NCI-H1694 treated with DMSO at 0.1 percent for 48 hours (cell line): ENCODE data around the gene TOP3B.

Source experiments
- DNase-seq: peaks from one replicate; lab custom pipeline; 2025; lab: John Stamatoyannopoulos, UW

Gene TOP3B

DNA sequence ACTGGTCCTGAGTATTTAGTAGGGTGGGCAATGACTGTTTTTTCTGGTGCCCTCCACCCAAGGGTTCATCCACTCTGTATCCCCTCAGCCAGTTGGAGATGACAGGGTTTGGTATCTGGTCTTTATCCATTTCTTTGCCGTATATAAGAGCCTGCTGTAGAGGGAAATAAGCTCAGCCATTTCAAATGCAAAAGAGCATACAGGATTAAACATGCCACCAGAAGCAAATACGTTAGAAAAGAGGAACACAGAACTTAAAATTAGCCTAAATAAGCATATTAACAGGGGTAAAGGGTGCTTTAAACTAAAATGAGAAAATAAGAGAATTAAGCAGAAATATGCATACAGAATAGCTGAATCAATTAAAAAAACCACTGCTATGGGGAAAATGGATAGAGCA is 27.8 kb upstream of the TOP3B start:
- DNase-seq = no peak

DNA sequence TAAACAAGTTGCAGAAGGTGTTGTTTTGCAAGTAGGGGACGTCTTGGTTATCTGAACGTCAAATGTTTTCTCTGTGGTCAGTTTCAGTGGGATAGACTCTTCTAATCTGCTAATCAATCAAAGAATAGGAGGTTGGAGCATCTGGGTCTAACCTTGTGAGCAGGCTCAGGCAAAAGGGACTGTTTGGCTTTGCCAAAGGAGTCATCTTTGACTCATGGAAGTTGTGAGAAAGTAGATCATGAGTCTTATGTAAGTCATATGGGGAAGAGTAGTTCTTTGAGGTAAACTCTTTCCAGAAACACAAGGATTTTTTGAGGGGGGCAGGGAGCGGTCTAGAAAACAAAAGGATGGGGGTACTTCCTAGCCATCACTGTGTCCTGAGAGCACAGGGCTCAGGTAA is 27.1 kb upstream of the TOP3B start:
- DNase-seq = no peak

DNA sequence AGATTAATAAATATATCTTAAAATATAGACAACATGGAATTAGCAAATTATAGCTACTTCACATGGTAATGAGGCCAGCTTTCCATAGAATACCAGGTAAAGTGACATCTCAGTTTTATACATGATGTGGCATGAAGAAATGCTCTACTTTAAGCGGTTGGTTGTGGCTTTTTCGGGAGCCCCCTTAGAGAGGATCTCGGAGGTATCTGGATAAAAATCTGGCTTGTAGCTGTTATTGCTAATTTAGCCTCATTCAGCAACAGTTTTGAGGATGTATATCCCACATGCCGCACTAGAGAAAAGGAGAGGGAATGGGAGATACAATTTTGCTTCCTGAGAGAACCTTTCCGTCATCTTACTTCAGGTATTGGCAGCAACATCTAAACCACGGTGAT is 24.0 kb upstream of the TOP3B start:
- DNase-seq = no peak

DNA sequence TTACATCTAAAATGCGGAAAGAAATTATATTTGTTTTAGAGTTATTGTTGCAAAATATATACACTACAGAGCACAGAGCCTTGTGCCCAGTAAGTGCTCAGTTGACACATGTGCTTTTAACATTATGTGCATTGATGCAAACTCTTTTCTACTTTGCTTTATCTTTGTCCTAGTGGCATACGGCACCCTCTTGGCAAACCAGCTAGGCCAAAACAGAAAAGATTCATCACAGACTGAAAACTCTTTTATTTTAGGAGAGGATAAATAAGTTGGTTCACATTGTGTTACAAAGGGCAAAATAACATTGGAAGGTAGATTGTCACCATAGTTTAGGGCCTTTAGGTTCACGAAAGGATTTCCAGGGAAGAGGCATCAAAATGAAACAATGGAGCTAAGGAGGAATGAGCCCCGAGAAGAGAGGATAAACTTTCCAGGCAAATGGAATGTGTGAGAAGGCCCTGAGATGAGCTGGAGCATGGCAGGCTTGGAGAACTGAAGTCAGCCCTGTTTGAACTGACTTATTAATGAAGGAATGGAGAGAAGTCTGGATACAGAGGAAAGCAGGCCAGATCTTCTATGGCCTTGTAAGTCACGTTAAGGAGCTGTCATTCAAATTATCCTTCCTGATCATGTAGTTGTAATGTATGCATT is 23.5 kb upstream of the TOP3B start:
- DNase-seq = no peak

DNA sequence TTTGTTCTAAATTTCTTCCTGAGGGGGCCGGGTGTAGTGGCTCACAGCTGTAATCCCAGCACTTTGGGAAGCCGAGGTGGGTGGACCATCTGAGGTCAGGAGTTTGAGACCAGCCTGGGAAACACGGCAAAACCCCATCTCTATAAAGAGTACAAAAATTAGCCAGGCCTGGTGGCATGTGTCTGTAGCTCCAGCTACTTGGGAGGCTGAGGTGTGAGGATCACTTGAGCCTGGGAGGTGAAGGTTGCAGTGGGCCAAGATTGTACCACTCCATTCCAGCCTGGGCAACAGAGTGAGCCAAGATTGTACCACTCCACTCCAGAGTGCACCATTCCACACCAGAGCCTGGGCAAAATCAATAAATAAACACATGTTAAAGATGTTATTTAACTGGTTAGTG is 20.6 kb upstream of the TOP3B start:
- no peak for DNase-seq

DNA sequence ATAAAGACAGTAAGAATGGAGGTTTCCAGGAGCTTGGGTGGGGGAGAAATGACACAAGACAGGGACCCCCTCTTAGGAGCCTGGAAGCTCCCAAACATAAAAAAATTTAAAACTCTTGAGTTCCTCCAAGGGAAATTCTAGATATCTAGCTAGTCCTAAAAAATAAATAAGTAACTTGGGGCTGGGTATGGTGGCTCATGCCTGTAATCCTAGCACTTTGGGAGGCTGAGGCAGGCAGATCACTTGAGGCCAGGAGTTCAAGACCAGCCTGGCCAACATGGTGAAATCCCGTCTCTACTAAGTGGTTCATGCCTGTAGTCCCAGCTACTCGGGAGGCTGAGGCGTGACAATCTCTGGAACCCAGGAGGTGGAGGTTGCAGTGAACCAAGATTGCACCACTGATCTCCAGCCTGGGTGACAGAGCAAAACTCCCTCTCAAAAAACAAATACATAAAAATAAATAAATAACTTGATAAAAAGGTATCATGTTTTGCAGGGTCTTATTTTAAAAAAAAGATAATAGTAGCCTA is 20.0 kb upstream of the TOP3B start:
- no peak for DNase-seq

DNA sequence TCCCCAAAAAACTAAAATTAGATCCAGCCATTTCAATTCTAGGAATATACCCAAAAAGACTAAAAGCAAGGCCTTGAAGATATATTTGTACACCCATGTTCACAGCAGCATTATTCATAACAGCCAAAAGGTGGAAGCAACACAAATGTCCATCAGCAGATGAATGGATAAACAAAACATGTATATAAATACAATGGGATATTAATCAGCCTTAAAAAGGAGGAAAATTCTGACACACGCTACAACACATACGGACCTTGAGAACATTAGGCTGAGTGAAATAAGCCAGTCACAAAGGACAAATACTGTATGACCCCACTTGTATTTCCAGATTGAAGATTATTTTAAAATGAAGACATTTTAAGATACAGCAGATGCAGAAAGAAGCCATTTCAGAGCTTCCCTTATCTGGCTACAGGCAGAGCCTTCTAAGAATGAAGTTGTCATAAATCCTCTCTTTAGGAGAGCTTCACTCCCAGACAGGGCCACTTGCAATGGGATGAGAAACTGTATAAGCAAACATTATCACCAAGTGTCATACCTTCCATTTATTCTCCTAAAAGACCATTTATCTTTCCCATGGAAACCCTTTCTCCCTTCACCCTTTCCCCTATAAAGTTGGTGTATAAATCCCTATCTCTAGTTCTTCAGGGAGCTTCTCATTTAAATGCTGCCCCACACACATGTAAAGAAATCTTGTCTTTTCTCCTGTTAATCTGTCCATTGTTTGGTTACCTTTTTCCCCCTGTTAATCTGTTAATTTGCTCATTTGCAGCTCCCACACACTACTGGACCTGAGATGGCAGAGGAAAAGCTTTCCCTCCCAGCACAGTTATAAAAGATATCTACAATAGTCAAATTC is 19.3 kb upstream of the TOP3B start:
- no peak for DNase-seq

DNA sequence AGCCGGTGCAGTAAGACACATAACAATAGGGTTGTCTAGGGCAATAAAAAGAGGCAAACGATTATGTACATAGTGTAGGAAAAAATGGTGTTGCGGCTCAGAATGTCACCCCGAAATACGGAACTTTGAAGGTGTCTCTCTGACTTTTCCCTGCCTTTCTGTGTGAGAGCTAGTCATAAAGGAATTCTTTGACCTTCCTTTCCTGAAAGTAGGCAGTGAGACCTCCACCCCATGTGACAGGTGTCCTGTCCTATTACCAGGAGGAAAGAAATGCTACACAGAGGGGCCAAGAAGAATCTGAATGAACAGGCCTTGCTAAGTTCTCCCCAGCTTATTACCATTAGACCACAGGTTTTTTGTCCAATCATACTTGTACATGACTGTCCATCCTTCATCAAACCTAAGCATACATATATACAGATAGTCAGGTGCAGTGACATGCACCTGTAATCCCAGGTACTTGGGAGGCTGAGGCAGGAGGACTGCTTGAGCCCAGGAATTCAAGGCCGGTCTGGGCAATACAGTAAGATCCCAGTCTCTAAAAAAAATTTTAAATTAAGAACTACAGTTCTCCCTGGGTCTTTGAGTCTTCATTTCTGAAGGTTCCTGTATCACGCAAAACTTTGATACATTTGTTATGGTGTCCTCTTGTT is 16.1 kb upstream of the TOP3B start:
- no peak for DNase-seq

DNA sequence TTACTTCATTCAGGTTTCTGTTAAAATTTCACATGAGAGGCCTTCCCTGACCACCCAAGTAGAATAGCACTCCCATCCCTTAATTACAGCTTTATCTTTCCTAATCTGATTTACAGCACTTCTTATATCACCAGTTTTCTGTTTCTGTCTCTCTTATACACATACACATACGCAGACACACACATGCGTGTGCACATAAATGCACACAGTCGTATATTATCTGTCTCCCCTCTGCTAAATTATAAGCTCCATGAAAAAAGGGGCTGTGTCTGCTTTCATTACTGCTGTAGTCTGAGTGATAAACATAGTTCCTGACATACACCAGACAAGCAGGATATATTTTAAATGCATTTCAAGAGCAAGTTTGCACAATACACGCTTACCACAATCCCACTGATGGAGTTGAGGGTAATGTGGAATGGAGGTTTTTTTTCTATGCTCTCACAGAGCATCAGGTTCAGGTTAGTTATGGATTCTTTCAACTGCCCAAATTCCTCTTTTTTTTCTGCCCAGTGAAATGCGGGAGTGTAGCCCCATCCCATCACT is 13.7 kb upstream of the TOP3B start:
- DNase-seq = no peak

DNA sequence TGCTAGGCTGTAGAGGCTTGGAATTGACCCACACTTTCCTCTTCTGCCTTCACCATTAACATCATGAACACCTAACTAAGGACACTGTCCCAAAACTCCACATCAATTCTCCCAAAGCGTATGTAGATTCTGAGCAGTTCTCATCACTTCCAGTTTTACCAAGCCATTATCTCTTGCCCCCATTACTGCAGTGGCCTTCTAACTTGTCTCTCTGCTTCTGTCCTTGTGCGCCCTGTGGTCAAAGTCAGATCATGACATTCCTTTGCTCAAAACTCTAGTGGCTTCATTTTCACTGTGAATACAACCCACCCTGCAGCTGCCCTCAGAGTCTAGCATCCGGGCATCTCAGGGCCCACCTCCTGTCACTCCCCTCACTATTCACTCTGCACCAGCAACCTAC is 13.1 kb upstream of the TOP3B start:
- no peak for DNase-seq

DNA sequence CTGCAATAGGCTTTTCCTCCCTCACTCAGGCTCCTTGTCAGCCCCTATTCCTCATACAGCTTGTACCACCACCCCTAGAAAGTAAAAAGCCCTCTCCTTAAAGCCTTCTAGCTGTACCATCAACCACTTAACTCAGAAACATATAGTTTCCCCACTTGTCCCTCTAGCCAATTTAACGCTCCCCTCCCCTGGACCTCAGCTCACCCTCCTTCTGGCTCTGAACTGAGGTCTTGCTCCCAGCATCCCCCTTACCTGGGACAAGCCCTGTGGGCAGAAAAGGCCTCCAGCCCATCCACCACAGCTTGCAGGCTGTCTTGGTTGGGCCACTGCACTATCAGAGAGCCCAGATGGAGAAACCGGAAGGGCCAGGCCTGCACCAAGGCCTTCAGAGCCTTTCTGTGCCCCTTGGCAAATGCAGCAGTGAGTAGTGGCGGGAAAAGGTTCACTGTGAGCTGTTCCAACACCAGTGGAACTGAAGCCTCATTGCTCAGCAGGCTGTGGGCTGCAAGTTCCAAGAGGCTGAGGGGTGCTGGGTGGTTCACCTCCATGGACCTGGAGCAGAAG is 12.4 kb upstream of the TOP3B start:
- DNase-seq = no peak

DNA sequence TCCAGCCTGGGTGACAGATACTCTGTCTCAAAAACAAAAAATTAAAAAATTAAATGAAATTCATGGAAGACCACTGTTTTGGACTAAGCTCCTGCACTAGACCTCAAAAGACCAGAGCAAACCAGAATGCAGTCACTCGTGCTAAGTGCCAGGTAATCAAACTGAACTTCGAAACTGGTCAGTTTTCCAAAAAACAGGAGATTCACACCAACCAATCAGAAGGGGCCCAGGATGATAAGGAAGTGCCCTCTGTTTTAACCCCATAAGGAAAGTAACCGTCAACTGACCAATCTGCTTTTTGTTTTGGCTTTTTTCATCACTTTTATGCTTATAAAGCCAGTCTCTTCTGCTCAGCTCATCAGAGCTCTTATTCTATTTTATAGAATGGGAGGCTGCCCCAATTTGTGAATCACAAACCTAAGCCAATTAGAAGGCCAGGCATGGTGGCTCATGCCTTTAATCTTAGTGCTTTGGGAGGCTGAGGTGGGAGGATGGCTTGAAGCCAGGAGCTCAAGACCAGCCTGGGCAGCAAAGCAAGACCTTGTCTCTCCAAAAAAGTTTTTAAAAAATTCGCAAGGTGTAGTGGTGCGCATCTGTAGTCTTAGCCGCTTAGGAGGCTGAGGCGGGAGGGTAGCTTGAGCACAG is 10.1 kb upstream of the TOP3B start:
- DNase-seq = no peak

DNA sequence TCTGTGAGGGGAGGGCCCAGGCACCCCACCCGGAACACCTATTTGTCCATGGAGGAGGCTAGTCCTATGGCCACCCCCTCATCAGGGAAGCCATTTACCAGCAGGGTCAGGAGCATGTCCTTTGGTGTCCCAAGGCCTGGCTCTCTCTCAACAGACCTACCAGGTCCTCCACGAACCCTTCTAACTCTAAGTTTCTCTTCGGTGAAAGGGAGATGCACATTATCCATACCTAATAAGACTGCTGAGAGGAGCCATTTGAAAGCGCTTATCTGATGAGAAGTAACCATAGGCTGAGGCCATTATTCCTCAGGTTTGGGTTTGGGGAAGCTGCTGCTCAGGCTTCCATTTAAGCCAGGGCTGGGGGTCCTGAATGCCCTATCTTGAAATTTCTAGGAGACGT is 9.2 kb upstream of the TOP3B start:
- no peak for DNase-seq

DNA sequence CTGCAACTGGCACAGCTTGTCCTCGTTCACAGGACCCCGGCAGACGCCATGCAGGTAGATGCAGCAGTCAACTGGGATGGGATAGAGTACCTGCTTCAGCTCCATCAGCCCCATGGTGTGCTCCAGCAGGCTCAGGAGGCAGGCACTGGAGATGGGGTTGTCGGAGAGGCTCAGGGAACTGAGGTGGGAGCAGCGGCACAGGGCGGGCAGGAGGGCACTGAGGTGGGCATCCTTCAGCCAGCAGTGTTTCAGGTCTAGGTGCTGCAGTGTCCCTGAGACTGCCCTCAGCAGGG is 8.7 kb upstream of the TOP3B start:
- no peak for DNase-seq

DNA sequence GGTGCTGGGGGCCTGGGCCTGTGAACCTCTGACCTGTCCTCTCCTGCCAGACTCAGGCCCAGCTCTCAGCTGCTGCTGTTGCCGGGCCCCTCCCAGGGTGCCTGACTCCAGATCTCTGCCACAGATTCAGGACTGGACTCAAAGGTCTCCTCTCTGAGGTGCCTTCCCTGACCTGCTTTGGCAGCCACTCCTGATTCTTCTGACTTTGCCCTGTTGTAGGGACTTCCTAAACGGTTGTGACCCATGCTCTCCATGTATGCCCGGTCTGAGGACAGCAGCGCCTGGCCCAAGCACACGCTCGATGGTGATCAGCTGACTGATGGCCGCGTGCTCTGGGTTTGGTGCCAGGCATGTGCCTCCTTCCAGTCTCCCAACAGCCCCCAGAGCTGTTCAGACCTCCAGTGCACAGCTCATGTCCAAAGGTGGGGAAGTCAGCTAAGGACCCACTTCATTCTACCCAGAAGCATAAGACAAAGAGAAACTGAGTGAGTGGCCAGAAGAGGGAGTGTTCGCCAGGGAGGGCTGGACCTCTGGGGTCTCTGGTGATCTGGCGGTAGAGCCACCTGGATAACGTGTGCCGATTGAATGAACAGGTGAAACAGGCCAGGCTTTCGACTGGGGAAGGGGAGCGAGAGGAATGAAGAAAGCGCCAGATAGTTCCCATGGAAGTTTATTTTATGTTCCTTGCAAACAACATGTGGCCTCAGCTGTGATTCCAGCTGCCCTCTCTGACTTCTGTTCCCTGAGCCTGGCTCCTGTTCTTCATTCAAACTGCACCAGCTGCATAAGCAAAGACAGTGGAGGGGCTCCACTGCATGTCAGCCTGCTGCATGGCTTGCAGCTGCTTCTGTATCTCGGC is 8.1 kb upstream of the TOP3B start:
- DNase-seq = no peak

DNA sequence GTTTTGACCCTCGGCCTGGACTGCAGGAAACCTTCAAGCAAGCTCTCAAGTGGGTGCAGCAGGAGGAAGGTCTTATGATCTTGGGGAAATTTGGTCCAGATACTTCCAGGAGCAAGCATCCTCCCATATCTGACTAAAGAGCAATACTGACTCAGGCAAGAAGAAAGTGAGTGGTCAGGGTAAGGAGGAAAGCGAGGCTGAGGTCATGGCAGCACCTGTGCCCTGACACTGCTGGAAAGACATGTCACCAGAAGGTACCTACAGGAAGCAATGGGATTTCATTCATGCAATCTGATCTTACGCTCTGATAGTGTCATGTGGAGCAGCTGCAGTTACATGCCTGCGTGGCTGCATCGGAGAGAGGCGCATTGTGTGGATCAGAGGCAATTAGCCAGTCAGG is 6.5 kb upstream of the TOP3B start:
- no peak for DNase-seq

DNA sequence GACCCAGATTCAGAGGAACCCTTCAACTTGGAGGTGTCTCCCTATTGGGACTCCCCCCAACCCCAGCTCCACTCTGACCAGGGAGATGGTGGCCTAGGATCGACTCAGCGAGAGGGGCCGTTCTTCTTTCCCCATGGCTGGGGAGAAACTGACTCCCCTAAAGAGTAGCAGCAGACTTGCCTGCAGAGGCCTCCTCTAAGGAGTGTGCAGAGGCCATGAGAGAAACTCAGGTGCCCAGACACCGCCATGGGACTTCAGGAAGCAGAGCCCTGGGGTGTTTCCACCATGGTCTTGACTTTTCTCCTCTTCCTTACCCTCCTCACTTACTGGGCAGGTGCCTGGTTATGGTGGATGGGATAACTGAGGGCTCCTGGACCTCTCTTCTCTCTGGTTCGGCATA is 2.6 kb upstream of the TOP3B start:
- DNase-seq = no peak

DNA sequence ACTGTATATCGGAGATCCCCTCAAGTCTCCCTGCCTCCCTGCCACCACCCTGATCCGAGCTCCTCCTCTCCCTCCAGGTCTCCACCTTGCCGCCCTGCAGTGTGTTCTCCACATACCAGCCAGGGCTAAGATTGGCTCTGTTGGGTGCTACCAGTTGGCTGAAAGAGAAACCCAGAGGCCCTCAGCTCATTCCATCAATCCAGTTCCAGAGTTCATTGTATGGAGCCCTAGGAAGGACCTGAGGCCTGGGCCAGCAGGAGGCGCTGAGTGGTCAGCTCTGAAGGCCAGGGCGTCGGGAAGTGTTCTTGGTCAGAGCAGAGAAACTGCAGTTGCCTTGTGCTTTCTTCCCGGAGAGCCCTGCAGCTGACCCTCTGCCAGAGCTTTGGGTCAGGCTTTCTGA is 2.2 kb upstream of the TOP3B start:
- DNase-seq = no peak

DNA sequence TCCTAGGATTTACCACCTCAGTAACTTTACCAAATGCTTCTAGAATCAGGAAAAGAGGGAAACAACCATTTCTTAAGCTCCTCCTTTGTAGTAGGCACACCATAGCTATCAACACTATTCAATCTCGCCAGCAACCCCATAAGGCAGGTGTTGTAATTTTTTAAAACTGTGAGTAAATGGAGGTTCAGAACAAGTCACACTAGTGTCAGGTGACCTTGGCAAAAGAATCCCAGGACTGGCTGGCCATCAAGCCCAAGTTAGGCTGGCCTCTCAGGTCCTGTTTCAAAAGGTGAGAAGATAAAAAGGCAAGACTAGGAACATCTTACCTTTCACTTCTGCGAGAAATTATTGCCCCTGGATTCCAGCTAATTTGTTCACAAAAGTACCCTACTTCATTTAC is 713 bp downstream of the TOP3B start:
- no peak for DNase-seq

DNA sequence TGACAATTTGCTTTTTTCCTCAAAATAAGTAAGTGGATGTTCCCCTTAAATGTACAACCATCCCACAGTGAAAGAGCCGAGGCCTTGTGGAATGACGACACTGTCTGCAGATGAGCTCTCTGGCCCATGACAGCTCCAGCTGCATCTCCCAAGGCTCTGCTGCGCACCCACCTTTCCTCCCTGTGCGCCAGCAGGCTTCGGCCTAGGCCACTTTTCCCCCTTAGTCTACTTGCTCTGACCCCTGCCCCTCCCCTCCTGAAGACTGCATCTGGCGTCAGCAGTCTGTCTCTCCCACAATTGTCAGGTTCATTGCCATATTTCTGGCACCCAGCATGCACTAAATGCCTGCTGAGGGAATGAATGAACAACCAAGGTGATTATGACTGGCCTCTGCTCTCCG is 2.0 kb downstream of the TOP3B start:
- DNase-seq = no peak
